Breast epithelium (tissue), 3 donors: ENCODE measurements around the gene TMEM212.

Experiments used
- CTCF ChIP-seq, 3 donors: fragments of 450-650 bp; IDR thresholded peaks; one replicate each; pipeline ENCODE4 v1.5.1; 2016 to 2017; ENCODE audit warnings: antibody characterized with exemption in 3 of 3, mild to moderate bottlenecking in 3 of 3, moderate library complexity in 3 of 3
- POLR2A ChIP-seq: fragments of 450-650 bp; IDR thresholded peaks from one replicate; pipeline ENCODE4 v1.6.1; 2016; ENCODE audit warnings: antibody characterized with exemption, mild to moderate bottlenecking, moderate library complexity
- POLR2AphosphoS5 ChIP-seq, 3 donors: sonication (generic); formaldehyde crosslinking; IDR thresholded peaks; one replicate each; pipeline ENCODE4 v1.6.1; 2017; ENCODE audit warnings: antibody characterized with exemption in 3 of 3

GRCh38 chr3:171847133-171847532 lies 4.0 kb downstream of the TMEM212 start:
- TF ChIP-seq CTCF (IDR thresholded peaks at IDR 0.05): no peak
- no peak for TF ChIP-seq POLR2A
- no peak for TF ChIP-seq POLR2AphosphoS5 (IDR thresholded peaks at IDR 0.05)
